ENCODE data around the gene SLC39A9.
"Not testable (repeated sequence)": the region's sequence is repeated elsewhere in the genome, so short reads cannot be mapped to it uniquely, and the experiment has no call there.

DNA sequence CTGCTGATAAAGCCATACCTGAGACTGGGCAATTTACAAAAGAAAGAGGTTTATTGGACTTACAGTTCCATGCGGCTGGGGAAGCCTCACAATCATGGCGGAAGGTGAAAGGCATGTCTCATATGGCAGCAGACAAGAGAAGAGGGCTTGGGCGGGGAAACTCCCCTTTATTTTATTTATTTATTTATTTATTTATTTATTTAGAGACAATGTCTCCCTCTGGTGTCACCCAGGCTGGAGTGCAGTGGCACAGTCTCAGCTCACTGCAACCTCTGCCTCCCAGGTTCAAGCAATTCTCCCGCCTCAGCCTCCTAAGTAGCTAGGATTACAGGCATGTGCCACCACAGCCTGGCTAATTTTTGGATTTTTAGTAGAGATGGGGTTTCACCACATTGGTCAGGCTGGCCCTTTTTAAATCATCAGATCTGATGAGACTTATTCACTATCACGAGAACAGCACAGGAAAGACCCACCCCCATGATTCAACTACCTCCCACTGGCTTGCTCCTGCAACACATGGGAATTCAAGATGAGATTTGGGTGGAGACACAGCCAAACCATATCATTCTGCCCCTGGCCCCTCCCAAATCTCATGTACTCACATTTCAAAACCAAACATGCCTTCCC lies 78.4 kb downstream of the SLC39A9 start:
- TF ChIP-seq, protein P1, sequence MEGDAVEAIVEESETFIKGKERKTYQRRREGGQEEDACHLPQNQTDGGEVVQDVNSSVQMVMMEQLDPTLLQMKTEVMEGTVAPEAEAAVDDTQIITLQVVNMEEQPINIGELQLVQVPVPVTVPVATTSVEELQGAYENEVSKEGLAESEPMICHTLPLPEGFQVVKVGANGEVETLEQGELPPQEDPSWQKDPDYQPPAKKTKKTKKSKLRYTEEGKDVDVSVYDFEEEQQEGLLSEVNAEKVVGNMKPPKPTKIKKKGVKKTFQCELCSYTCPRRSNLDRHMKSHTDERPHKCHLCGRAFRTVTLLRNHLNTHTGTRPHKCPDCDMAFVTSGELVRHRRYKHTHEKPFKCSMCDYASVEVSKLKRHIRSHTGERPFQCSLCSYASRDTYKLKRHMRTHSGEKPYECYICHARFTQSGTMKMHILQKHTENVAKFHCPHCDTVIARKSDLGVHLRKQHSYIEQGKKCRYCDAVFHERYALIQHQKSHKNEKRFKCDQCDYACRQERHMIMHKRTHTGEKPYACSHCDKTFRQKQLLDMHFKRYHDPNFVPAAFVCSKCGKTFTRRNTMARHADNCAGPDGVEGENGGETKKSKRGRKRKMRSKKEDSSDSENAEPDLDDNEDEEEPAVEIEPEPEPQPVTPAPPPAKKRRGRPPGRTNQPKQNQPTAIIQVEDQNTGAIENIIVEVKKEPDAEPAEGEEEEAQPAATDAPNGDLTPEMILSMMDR (IDR thresholded peaks at IDR 0.05), result not testable (repeated sequence)
- not testable (repeated sequence) for TF ChIP-seq EZH2 (IDR thresholded peaks at IDR 0.05; ENCODE audit: borderline replicate concordance, insufficient read depth, low read depth, low read length, poor library complexity, severe bottlenecking)

Data from B cell (primary cell).